Ovary (tissue), 9 donors: Measurements from ENCODE around the gene THSD4. TPM values are rescaled to one million over a fixed set of nuclear protein-coding genes. Genes with fewer than 3 reads are reported as not detected.
"Not testable (repeated sequence)": the region's sequence is repeated elsewhere in the genome, so short reads cannot be mapped to it uniquely, and the experiment has no call there.

Experiments used
- DNase-seq, 5 donors: peaks; one replicate each; pipeline ENCODE4 v3.0.0-alpha.2; 2019 to 2020
- H3K27ac ChIP-seq, 2 donors: fragments of 200-600 bp; one replicate each; pipeline versions ENCODE4 v1.5.1 to v1.8.0; 2019 to 2022
- H3K27me3 ChIP-seq: fragments of 200-600 bp; one replicate; pipeline ENCODE4 v1.8.0; 2022
- H3K36me3 ChIP-seq: fragments of 200-600 bp; sonication (generic); one replicate; pipeline ENCODE4 v1.5.1; 2019
- H3K4me1 ChIP-seq: one replicate; pipeline ENCODE4 v1.8.1; 2013; ENCODE audit warnings: mild to moderate bottlenecking, moderate library complexity; ENCODE audit not compliant: insufficient read depth
- H3K4me3 ChIP-seq: fragments of 200-600 bp; sonication (generic); one replicate; pipeline ENCODE4 v1.5.1; 2017
- H3K9me3 ChIP-seq, 2 donors: fragments of 200-600 bp in 1 of 2; sonication (generic) in 1 of 2; one replicate each; pipeline versions ENCODE4 v1.5.1 to v1.8.1; 2013 to 2019; ENCODE audit warnings: mild to moderate bottlenecking in 1 of 2, moderate library complexity in 1 of 2
- CTCF ChIP-seq, 3 donors: fragments of 450-650 bp in 2 of 3; fragments of 200-600 bp in 1 of 3; IDR thresholded peaks; one replicate each; pipeline versions ENCODE4 v1.5.1 to v1.8.0; 2016 to 2022; ENCODE audit warnings: antibody characterized with exemption in 3 of 3, mild to moderate bottlenecking in 1 of 3
- EP300 ChIP-seq: sonication (generic); formaldehyde crosslinking; IDR thresholded peaks from one replicate; pipeline ENCODE4 v1.6.1; 2017; ENCODE audit warnings: antibody characterized with exemption
- POLR2A ChIP-seq: fragments of 450-650 bp; IDR thresholded peaks from one replicate; pipeline ENCODE4 v1.6.1; 2017; ENCODE audit warnings: antibody characterized with exemption, mild to moderate bottlenecking, moderate library complexity
- WGBS, 3 donors: extraction: QIAGEN DNeasy Blood & Tissue Kit in 1 of 3; methylation state at CpG; one replicate each; pipeline versions ENCODE4 v1.1.5 to v1.1.7; 2013 to 2017; 5-methylcytosine and 5-hydroxymethylcytosine counted together
- intact Hi-C, 4 donors: fragments of 100-400 bp; cut with DNase I; formaldehyde crosslinking; loops; one replicate each; pipeline versions ENCODE4 v1.11.0 to v1.15.1; 2022 to 2023
- polyA plus RNA-seq, 2 donors: library from polyadenylated mRNA; stranded (reverse); fragments of 200-250 nt in 1 of 2; fragments of 350-450 nt in 1 of 2; fragmentation: Illumina TruSeq in 1 of 2; extraction: RNeasy Lipid Tissue Mini Kit (QIAGEN cat#74804) in 1 of 2; gene quantifications; one replicate each; pipeline ENCODE4 v1.2.3, GENCODE V29; 2013 to 2014
- total RNA-seq, 7 donors: library from RNA; depleted of rRNA in 2 of 7; stranded (reverse); fragments of >200 nt in 2 of 7; fragmentation: NEBNext Ultra II Directional in 3 of 7; extraction: Animal tissue kit (Norgen Biotek cat#: 25700) in 3 of 7; gene quantifications; one replicate each; pipeline versions ENCODE4 v1.1.0 to v1.2.4, GENCODE V29; 2016 to 2023
- donor health status: DM: no; HTN: no; CAD: no; lungs with moderate emphysema.
- donor health status: DM: no; HTN: no; CAD: no.
- donor health status: Bipolar disorder and iron deficiency.
- donor health status: DM: yes; HTN: yes; CAD: no.
- donor health status: DM: no; HTN: no; CAD: no.
- donor health status: DM: yes; HTN: yes; CAD: no.

Gene THSD4
- total and polyA plus RNA-seq, 9 donors = 3.2 to 53.4 (median 13.5) TPM

- Histone ChIP-seq H3K9me3 (no peaks in the 10 kb centered on the region), H3K27me3 (no peaks in the 10 kb centered on the region), H3K36me3 (no peaks in the 10 kb centered on the region), H3K27ac (no peak overlapping the region), H3K4me3 (no peak overlapping the region), H3K4me1 (no peaks in the 10 kb centered on the region)
- no peak for TF ChIP-seq CTCF (IDR thresholded peaks at IDR 0.05)
- TF ChIP-seq POLR2A = no peak
- no peak for TF ChIP-seq EP300
- no peak for DNase-seq
- WGBS, 3 donors = 90 to 95% (median 92%) methylated on average over 11 of the region's 11 CpGs
- intact Hi-C loops = no loop called here
Observed at GRCh38 chr15:71362987-71363968, 248.0 kb downstream of the THSD4 start.

- 89 to 91% (median 91%) methylated on average over 5 of the region's 5 CpGs for WGBS, 3 donors
Observed at GRCh38 chr15:71364117-71364584, 248.9 kb downstream of the THSD4 start.

GRCh38 chr15:71366522-71366921 is 251.3 kb downstream of the THSD4 start:
- Histone ChIP-seq H3K27me3 (no peaks in the 10 kb centered on the region), H3K36me3 (no peaks in the 10 kb centered on the region), H3K9me3 (no peaks in the 10 kb centered on the region), H3K27ac (no peak overlapping the region), H3K4me1 (no peaks in the 10 kb centered on the region), H3K4me3 (no peak overlapping the region)
- DNase-seq = no peak
- no peak for TF ChIP-seq EP300
- TF ChIP-seq CTCF (IDR thresholded peaks at IDR 0.05) = no peak
- TF ChIP-seq POLR2A = no peak
- intact Hi-C loops = no loop called here
- WGBS, 3 donors = 88 to 95% (median 89%) methylated on average over 4 of the region's 4 CpGs

More at GRCh38 chr15:71364117-71364584, 248.9 kb downstream of the THSD4 start:
- no peak overlapping the region for H3K27ac ChIP-seq
- intact Hi-C loops = no loop called here
- no peaks in the 10 kb centered on the region for H3K9me3 ChIP-seq
- TF ChIP-seq EP300 (no peak), POLR2A (no peak), CTCF (IDR thresholded peaks at IDR 0.05) (no peak)
- H3K36me3 ChIP-seq = no peaks in the 10 kb centered on the region
- no peaks in the 10 kb centered on the region for H3K4me1 ChIP-seq
- H3K27me3 ChIP-seq = no peaks in the 10 kb centered on the region
- DNase-seq = no peak
- no peak overlapping the region for H3K4me3 ChIP-seq

GRCh38 chr15:71366926-71367325 is 251.7 kb downstream of the THSD4 start:
- no peaks in the 10 kb centered on the region for H3K4me1 ChIP-seq
- no peaks in the 10 kb centered on the region for H3K36me3 ChIP-seq
- H3K27ac ChIP-seq = no peak overlapping the region
- DNase-seq = no peak
- intact Hi-C loops = no loop called here
- no peak overlapping the region for H3K4me3 ChIP-seq
- no peaks in the 10 kb centered on the region for H3K27me3 ChIP-seq
- 81 to 82% (median 81%) methylated on average over 3 of the region's 3 CpGs for WGBS, 3 donors
- no peak for TF ChIP-seq POLR2A
- TF ChIP-seq CTCF (IDR thresholded peaks at IDR 0.05) = no peak
- TF ChIP-seq EP300 = no peak
- no peaks in the 10 kb centered on the region for H3K9me3 ChIP-seq

GRCh38 chr15:71367737-71368136 is 252.5 kb downstream of the THSD4 start:
- H3K4me3 ChIP-seq, intact Hi-C loops, H3K9me3 ChIP-seq, H3K36me3 ChIP-seq, H3K27me3 ChIP-seq, DNase-seq, H3K27ac ChIP-seq, H3K4me1 ChIP-seq: not testable (repeated sequence)
- WGBS, 3 donors = 100% methylated on average over 1 of the region's 1 CpG; no CpG with 5 or more reads in 2 of the 3 donors

- H3K36me3 ChIP-seq, H3K4me1 ChIP-seq, DNase-seq, H3K4me3 ChIP-seq, H3K27ac ChIP-seq, H3K27me3 ChIP-seq, H3K9me3 ChIP-seq, intact Hi-C loops: not testable (repeated sequence)
- 82 to 86% (median 86%) methylated on average over 7 of the region's 7 CpGs for whole genome bisulfite sequencing, 3 donors
Observed at GRCh38 chr15:71372769-71373168, 257.5 kb downstream of the THSD4 start.
